HT-29 (cell line): Measurements from ENCODE around the gene PCED1A. TPM values are rescaled to one million over a fixed set of nuclear protein-coding genes. Genes with fewer than 3 reads are reported as not detected.

Experiments used
- DNase-seq: peaks from one replicate; pipeline ENCODE4 v3.0.0-alpha.2; 2015; ENCODE audit warnings: low spot score
- total RNA-seq: library from RNA; depleted of rRNA; stranded (reverse); fragments of >200 nt; shearing (Covaris generic); gene quantifications from 2 replicates; pipeline ENCODE4 v1.2.3, GENCODE V29; 2014

PCED1A gene
- total RNA-seq, 1 experiment from 2014 or later = 34.4 TPM

- DNase-seq = no peak
These were observed 35.4 kb downstream of the PCED1A start for GRCh38 chr20:2804852-2805688.

DNA sequence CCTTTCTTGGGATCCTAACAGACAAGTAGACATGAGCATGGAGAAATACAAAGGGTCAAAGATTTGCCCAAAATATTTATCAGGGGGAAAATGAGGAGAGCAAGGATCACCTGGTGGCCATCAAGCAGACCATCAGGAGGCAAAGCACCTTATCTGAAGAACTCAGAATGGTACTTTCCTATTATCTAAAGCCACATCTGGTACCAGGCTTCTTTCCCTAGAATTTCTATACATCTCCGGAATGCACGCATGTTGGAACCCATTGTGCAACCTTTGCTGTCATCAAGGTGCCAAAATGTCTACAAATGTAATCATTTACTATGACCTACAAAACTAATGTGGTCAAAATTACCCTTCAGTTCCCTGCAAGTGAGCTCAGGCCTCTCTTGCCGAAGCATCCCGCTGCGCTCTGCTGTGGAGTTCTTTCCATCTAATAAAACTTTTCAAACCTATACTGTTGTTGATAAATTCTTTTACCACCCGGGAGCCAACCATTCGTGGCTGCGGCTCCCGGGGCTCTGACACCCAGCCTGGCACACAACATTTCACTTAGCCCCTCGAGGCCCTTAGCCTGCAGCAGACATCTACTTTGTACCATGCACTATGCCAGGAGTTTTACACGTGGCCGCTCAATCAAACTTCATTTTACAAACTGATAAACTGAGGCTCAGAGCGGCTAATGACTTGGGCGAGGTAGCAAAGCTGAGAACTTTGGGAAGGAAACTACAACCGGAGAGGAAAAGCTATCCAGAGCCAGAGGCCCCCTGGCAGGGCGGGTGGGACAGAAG, 36.2 kb downstream of the PCED1A start:
- no peak for DNase-seq

- DNase-seq = no peak
These were observed 39.1 kb downstream of the PCED1A start for GRCh38 chr20:2801286-2801728.

- no peak for DNase-seq
These were observed 39.8 kb downstream of the PCED1A start, which contains the start of gene CPXM1 for GRCh38 chr20:2800521-2801285. CPXM1 (minus strand) TSS chr20:2800627; CDS start chr20:2800572, 55 bp downstream.

DNA sequence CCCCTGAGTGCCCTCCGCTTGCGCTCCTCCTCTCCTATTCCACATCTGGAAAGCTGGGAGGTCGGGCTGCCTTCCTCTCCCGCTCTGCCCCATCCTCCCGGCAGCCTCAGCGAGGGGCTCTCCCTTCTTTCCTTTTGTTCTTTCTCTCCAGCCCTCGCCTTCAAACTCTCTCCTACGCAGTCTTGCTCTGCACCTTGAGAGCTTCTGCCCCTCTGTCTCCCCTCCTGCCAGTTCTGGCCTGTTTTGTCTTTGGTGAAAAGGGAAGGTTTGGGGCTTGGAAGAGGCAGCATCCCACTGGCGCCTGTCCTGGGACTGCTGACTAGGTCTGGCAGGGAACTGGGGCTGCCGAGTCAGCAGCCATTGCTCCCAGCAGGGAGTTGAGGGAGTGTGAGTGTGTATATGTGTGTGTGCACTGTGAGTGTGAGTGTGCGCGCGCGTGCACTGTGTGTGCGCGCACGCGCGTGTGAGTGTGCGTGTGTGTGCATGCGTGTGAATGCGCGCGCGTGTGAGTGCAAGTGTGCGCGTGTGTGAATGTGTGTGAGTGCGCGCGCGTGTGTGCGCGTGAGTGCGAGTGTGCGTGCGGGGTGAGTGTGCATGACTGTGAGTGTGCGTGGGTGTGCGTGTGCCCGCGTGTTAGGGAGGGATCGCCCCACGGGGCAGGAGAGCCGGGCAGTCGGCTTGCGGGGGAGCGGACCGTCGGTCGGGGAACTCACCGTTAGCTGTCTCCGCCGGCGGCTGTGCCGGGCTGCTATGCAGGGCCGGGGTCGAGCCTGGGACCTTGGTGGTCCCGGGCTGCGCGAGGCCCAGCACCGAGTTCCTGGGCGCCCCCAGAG, 40.6 kb downstream of the PCED1A start:
- DNase-seq = no peak

GRCh38 chr20:2799271-2799670, 41.2 kb downstream of the PCED1A start:
- DNase-seq = no peak

DNA sequence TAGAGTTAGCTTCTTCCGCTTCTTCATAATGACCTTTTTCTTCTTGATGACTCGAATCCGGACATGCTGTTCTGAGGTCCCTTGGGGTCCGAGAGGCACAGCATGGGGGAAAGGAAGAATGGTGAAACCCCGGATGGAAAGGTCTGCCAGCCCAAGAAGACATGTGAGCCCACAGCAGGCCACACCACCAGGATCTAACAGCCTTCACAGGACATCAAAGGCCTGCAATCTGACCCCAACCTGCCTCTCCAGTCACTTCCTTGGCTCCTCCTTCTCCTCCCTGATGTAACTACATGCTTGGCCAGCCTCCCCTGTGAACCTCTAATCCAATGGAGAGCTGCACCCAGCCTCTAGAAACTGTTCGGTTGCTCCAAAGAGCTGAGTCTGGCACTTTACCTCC, 41.6 kb downstream of the PCED1A start:
- DNase-seq = no peak

DNA sequence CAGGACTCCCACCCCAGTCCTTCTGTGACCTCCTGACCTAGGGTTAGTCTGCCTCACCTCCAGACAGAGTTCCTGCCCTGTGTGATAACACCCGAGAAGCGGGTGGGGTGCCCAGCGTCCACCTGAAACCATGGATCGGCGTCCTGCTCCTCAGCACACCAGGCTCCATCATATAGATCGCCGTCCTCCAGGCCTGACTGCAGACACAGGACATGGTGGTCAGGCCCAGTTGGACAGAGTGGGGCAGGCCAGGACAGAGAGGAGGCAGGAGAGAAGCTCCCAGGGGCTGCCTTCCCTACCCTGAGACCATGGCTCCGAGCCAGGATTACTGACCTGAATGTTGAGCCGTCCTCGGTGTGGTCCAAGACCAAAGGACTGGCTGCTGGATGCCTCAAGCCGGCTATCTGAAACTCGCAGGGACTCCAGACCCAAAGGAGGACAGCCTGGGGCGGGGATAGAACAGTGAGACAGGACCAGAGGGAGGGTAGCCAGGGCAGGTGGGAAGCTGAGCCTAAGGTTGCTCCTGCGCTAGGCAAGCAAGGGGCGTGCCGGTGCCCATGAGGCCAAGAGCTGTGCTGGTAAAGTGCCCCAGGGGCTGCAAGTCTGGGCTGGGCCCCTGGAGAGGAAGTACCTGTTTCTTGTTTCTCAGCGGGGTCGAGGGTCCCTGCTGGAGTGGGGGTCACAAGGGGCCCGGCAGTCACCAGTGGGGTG, 42.2 kb downstream of the PCED1A start:
- DNase-seq = no peak

DNA sequence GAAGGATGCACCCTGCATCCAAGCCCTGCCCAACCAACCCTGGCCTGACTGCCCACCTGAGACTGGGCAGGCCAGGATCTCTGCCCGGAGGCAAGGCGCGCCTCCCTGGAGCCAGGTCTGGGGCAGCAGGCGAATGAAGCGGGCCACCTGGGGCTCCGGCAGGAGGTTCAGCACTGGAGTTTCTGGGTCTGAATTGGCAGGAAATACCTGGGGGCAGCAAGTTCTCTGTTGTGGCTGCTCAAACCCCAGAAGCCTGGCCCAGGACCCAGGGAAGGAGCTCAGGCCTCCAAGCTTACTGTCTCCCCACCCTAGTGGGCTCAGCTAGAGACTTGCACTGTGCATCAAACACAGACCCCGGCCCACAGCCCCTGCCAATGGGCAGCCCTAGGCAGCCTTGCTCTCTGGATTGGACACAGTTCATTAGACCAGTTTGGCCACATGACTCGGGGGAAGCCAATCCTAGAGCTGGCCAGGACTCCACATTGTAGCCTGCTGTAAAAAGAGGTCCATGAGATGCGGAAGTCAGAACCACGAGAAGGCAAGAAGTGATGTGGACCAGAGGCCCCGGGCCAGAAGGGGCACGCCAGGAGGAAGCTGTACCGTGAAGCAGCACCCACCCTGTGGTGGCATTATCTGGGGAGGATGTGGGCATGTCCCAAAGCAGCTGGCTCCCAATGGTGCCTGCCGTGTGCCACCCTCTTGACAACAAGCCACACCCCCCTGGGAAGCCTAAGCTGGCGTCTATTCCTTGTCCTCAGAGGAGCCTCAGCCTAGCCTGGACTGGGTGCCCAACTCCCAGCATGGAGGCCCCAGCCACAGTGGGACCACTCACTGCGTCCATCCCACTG, 43.1 kb downstream of the PCED1A start:
- DNase-seq = no peak

DNA sequence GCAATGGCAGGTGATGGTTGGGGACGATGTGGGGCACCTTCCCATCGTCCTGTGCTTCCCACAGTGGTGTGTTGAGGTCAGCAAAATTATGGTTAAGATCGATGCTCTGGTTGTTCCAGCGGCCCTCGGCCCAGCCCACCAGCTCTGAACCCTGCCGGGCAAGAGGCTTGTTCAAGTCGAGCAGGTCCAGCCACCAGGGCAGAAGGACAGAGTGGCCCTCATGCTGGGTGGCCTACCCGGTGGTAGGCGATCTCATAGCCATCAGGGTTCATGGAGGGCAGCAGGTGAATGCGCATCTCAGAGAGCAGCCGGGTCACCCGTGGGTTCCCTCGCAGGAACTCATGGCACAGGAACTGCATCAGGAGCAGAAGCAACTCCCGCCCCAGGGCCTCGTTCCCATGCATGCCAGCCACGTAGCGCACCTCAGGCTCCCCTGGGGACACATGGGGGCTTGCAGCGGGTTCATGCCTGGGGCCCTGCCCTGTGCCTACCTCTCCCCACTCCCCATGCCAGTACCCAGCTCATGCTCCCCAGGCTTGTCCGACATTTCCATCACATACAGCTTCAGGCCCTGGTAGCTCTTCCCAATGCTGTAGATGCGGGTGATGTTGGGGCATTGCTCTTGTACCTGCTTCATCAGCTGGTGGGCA, 44.3 kb downstream of the PCED1A start:
- no peak for DNase-seq

GRCh38 chr20:2795451-2795850, 45.0 kb downstream of the PCED1A start:
- DNase-seq = no peak

DNA sequence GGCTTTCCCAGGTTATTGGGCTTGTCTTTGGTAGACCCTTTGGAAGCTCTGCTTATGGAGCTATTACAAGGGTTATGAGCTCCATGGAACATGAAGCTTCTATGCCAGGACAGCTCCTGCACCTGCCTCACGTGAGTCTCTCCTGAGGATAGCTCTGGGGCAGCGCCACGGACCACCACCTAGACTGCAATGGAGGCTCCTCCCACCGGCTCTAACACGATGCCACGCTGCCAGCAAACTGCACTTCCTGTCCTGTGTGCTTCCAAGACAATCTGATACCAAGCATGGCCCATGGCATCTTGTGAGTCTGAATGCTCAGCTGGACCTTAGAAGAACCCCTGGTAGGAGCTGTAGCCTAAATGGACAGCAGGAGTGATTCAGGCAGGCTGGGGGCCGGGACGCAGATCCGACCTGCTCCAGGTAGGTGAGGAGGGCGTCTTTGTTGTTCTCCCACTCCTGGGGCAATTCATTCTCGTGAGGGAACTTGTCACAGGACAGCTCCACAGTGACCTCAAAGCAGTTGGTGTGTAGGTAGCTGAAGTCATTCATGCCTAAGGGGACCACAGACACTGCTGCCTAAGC, 45.5 kb downstream of the PCED1A start:
- DNase-seq = no peak

DNA sequence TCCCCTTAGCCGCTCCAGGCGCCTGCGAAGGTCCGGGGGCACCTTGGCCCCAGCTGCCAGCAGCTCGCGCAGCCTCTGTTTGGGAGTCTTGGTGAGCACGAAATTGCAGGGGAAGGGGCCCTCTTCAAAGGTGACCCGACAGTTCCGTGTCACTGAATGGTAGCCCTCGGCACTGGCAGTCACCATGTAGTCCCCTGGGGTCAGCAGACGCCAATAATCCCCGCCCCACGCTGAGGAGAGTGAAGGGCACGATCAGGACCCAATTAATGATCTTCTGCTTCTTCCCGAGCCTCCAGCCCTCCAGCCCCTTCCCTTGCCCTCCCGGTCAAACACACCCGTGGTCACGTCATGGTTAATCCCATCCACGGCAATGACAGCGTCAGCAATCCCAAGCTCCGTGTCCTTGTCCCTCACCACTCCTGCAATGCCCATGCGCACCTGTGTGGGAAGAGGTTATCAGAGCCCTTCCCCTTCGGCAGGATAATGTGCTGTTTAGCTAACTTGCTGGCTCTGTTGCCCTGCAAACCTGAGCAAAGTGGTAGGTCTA, 46.2 kb downstream of the PCED1A start:
- DNase-seq = no peak

GRCh38 chr20:2793471-2793870, 47.0 kb downstream of the PCED1A start:
- no peak for DNase-seq
